ENCODE results near the gene EEF1A2. TPM values are rescaled to one million over a fixed set of nuclear protein-coding genes. Genes with fewer than 3 reads are reported as not detected.

Gene EEF1A2
- total RNA-seq (2021) (26.0 to 35.7 TPM (median 34.9 TPM) in 3 replicates), Bru-seq, nascent RNA (percentile 33 among the genes with signal in this experiment)
- long read RNA-seq, experiment 1, transcript EEF1A2-201 (8 exons, 2,014 nt), result major isoform, 66 of 75 reads
- long read RNA-seq, experiment 1, partial matches to known transcripts, result 7 of 75 reads
- long read RNA-seq, experiment 1, other reads (novel, unspliced or antisense), result 2 of 75 reads
- long read RNA-seq, experiment 2, transcript EEF1A2-201 (8 exons, 2,014 nt), result major isoform, 13 of 71 reads
- long read RNA-seq, experiment 2, partial matches to known transcripts, result 54 of 71 reads
- long read RNA-seq, experiment 2, other reads (novel, unspliced or antisense), result 4 of 71 reads
- long read RNA-seq, experiment 3, result 0 reads

GRCh38 chr20:63498960-63499337 lies at the start of gene EEF1A2:
EEF1A2 (minus strand) TSS chr20:63499083; CDS start chr20:63497763, 1,320 bp downstream.
- DNase-seq (ENCODE audit: low spot score), result no peak
- TF ChIP-seq CDX4 (CRISPR knock-in tag; IDR thresholded peaks at IDR 0.05; ENCODE audit: borderline replicate concordance) (no peak), TP53 (CRISPR knock-in tag; IDR thresholded peaks at IDR 0.05) (peak; percentile 33; the same call in 1 of the 2 replicates), MXD4 (CRISPR knock-in tag; IDR thresholded peaks at IDR 0.05; ENCODE audit: borderline replicate concordance) (no peak), ZNF263 (CRISPR knock-in tag; IDR thresholded peaks at IDR 0.05; ENCODE audit: low read depth) (no peak)
- TF ChIP-seq, protein P1, sequence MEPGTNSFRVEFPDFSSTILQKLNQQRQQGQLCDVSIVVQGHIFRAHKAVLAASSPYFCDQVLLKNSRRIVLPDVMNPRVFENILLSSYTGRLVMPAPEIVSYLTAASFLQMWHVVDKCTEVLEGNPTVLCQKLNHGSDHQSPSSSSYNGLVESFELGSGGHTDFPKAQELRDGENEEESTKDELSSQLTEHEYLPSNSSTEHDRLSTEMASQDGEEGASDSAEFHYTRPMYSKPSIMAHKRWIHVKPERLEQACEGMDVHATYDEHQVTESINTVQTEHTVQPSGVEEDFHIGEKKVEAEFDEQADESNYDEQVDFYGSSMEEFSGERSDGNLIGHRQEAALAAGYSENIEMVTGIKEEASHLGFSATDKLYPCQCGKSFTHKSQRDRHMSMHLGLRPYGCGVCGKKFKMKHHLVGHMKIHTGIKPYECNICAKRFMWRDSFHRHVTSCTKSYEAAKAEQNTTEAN (CRISPR knock-in tag; IDR thresholded peaks at IDR 0.05), result no peak
- 0 out of 2 replicates have a peak, but pooled peaks have one; percentile 2 for ATAC-seq
- Mint-ChIP-seq H3K4me3 (peak within 1 kb of the TSS; percentile 59), H3K27ac (no peak within 1 kb of the TSS), H3K9me3 (peaks cover under 1% of the 10 kb centered on the region; the same call in 1 of the 2 replicates), H3K36me3 (no peaks in the 10 kb centered on the region), H3K27me3 (ENCODE audit: low read depth) (peaks cover 40% of the 10 kb centered on the region), H3K4me1 (peaks cover 7% of the 10 kb centered on the region)
- ChIA-PET POLR2A (no interaction called here), CTCF (no interaction called here)

DNA sequence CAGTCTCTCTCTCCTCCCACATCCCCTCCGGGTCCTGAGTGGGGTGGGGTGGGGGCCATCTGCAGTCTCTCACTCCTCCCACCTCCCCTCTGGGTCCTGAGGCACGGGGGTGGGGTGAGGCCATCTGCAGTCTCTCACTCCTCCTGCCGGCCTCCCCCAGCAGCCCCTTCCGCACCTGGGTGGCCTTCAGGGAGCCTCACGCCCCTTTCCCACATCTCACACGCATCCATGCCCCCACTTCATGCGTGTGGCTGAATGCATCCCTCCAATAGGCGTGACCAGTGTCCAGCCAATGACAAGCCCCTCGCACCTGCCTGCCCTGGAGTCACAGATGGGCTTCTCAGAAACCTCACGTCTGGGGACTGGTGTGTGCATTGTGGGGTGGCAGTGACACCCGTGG lies 49.7 kb upstream of the EEF1A2 start:
- ChIA-PET POLR2A (no interaction called here), CTCF (interaction anchor here (0.7 to 3.4 kb wide), 3 partner anchors 11 to 150 kb away, joined by 3 to 48 read pairs (median 3); partner anchors contain the start of genes PTK6 and STMN3)
- DNase-seq (ENCODE audit: low spot score) (no peak), ATAC-seq (no peak)
- Mint-ChIP-seq H3K4me3 (no peak overlapping the region), H3K9me3 (no peaks in the 10 kb centered on the region), H3K27ac (no peak overlapping the region), H3K4me1 (peaks cover 23% of the 10 kb centered on the region), H3K27me3 (ENCODE audit: low read depth) (no peaks in the 10 kb centered on the region), H3K36me3 (no peaks in the 10 kb centered on the region)
- TF ChIP-seq RORB (CRISPR knock-in tag; IDR thresholded peaks at IDR 0.05) (no peak), NFE2L1 (CRISPR knock-in tag; IDR thresholded peaks at IDR 0.05) (no peak), ETV6 (CRISPR knock-in tag; IDR thresholded peaks at IDR 0.05) (no peak), TEAD4 (CRISPR knock-in tag; IDR thresholded peaks at IDR 0.05) (no peak), NR2C2 (CRISPR knock-in tag; IDR thresholded peaks at IDR 0.05) (no peak), SOX15 (CRISPR knock-in tag; IDR thresholded peaks at IDR 0.05) (no peak), ZBTB21 (CRISPR knock-in tag; IDR thresholded peaks at IDR 0.05; ENCODE audit: borderline replicate concordance) (no peak), ESRRA (CRISPR knock-in tag; IDR thresholded peaks at IDR 0.05; ENCODE audit: borderline replicate concordance) (no peak), USF1 (CRISPR knock-in tag; IDR thresholded peaks at IDR 0.05) (no peak), FOXJ3 (CRISPR knock-in tag; IDR thresholded peaks at IDR 0.05; ENCODE audit: borderline replicate concordance) (no peak), ZNF232 (CRISPR knock-in tag; IDR thresholded peaks at IDR 0.05) (no peak), SMAD3 (CRISPR knock-in tag; IDR thresholded peaks at IDR 0.05; ENCODE audit: borderline replicate concordance) (no peak), ARID4B (CRISPR knock-in tag; IDR thresholded peaks at IDR 0.05; ENCODE audit: borderline replicate concordance) (no peak)
- TF ChIP-seq, protein P2, sequence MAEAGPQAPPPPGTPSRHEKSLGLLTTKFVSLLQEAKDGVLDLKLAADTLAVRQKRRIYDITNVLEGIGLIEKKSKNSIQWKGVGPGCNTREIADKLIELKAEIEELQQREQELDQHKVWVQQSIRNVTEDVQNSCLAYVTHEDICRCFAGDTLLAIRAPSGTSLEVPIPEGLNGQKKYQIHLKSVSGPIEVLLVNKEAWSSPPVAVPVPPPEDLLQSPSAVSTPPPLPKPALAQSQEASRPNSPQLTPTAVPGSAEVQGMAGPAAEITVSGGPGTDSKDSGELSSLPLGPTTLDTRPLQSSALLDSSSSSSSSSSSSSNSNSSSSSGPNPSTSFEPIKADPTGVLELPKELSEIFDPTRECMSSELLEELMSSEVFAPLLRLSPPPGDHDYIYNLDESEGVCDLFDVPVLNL (CRISPR knock-in tag; IDR thresholded peaks at IDR 0.05; ENCODE audit: borderline replicate concordance, low read depth), result no peak
- TF ChIP-seq, protein P3, sequence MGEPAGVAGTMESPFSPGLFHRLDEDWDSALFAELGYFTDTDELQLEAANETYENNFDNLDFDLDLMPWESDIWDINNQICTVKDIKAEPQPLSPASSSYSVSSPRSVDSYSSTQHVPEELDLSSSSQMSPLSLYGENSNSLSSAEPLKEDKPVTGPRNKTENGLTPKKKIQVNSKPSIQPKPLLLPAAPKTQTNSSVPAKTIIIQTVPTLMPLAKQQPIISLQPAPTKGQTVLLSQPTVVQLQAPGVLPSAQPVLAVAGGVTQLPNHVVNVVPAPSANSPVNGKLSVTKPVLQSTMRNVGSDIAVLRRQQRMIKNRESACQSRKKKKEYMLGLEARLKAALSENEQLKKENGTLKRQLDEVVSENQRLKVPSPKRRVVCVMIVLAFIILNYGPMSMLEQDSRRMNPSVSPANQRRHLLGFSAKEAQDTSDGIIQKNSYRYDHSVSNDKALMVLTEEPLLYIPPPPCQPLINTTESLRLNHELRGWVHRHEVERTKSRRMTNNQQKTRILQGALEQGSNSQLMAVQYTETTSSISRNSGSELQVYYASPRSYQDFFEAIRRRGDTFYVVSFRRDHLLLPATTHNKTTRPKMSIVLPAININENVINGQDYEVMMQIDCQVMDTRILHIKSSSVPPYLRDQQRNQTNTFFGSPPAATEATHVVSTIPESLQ (CRISPR knock-in tag; IDR thresholded peaks at IDR 0.05), result no peak

All from WTC11 (cell line).